ENCODE data around the gene FAM3A.

The FAM3A gene

DNA sequence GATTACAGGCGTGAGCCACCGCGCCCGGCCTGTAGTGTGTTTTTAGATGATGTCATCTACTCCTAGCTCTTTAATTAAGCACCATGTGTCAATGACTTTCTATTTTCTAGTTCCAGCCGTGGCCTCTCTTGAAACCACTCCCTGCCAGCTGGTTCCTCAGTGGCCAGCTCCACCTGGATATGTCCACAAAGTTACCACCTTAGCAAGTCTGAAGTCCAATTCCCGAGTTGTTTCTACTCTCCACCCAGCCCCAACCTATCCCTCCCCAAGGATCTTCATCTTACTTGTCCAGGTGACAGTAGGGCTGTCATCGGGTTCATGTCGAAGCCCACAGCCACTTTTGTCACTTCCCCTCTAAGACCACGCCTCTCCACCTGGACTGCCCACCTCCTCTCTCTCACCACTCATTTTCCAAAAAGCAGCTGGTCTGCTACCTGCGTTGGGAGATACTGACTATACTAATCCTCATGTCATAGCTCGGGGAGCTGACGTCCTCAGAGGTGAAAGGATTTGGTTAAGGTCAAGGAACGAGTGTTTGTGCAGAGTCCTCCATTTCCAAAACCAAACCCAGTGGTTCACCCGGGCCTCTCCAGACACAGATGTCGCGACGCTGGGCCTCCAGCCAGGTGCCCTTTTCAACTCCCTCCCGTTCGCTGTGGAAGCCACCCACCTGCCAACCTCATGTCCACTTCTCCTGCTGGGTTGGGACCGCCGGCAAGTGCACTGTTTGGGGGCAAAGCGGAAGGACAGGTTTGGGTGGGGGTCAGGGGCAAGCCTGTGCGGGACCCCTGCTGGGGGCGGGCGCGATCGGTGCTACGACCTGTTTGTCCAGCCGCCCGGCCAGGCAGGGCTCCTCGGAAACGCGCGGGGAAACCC is 704 bp downstream of the FAM3A start:
- no peaks in the 10 kb centered on the region for H3F3A ChIP-seq (ENCODE audit: insufficient read depth, low read length)
- H3K9me3 ChIP-seq (replicated peaks; ENCODE audit: insufficient read depth, low read length) = no peaks in the 10 kb centered on the region
- no peak overlapping the region for H2AFZ ChIP-seq (ENCODE audit: low read length)
- H3K4me3 ChIP-seq (ENCODE audit: low read length) = peak overlapping the region; percentile 76
- no peaks in the 10 kb centered on the region for H4K20me1 ChIP-seq (ENCODE audit: insufficient read depth, low read length)
- H3K79me2 ChIP-seq (ENCODE audit: low read length) = peaks cover 4% of the 10 kb centered on the region; the same call in 1 of the 2 replicates
- TF ChIP-seq EZH2phosphoT487 (IDR thresholded peaks at IDR 0.05; ENCODE audit: low read length) = no peak
- TF ChIP-seq EZH2 (optimal IDR thresholded peaks at IDR 0.05; ENCODE audit: low read depth, low read length) = no peak
- TF ChIP-seq, protein P1, sequence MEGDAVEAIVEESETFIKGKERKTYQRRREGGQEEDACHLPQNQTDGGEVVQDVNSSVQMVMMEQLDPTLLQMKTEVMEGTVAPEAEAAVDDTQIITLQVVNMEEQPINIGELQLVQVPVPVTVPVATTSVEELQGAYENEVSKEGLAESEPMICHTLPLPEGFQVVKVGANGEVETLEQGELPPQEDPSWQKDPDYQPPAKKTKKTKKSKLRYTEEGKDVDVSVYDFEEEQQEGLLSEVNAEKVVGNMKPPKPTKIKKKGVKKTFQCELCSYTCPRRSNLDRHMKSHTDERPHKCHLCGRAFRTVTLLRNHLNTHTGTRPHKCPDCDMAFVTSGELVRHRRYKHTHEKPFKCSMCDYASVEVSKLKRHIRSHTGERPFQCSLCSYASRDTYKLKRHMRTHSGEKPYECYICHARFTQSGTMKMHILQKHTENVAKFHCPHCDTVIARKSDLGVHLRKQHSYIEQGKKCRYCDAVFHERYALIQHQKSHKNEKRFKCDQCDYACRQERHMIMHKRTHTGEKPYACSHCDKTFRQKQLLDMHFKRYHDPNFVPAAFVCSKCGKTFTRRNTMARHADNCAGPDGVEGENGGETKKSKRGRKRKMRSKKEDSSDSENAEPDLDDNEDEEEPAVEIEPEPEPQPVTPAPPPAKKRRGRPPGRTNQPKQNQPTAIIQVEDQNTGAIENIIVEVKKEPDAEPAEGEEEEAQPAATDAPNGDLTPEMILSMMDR (IDR thresholded peaks at IDR 0.05; ENCODE audit: low read length) = no peak
- DNase-seq = peak; percentile 42
- no peaks in the 10 kb centered on the region for H3K4me1 ChIP-seq (ENCODE audit: low read length)
- H3K9me2 ChIP-seq (replicated peaks; ENCODE audit: insufficient read depth, low read length) = no peaks in the 10 kb centered on the region
- H3K27ac ChIP-seq (ENCODE audit: low read length) = peak overlapping the region; percentile 64
- peak overlapping the region; percentile 94 for H3K9ac ChIP-seq (ENCODE audit: low read length)
- H3K27me3 ChIP-seq (replicated peaks; ENCODE audit: insufficient read depth, low read length) = no peaks in the 10 kb centered on the region
- no peaks in the 10 kb centered on the region for H3K36me3 ChIP-seq (replicated peaks; ENCODE audit: insufficient read depth, low read length)
- peak overlapping the region; percentile 64 for H3K4me2 ChIP-seq (ENCODE audit: low read depth, low read length)

DNA sequence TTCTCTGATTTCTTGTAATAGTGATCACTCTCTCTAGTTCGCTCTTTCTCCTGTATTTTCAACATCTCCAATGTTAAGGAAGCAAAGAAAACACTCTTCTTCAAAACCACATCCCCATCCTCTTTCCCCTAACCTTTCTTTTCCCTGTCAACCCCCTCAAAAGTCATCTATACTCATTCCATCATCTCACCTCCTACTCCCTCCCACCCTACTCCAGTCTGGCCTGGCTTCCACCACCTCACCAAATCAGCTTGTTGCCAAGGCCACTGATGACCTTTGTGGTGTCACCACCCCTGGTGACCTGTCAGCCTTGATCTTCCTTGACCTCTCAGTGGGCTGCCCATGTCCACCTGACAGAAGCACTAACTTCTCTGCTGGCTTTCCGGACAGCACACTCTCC is 2.3 kb downstream of the FAM3A start:
- no peaks in the 10 kb centered on the region for H3K9me3 ChIP-seq (replicated peaks; ENCODE audit: insufficient read depth, low read length)
- H4K20me1 ChIP-seq (ENCODE audit: insufficient read depth, low read length) = no peaks in the 10 kb centered on the region
- H2AFZ ChIP-seq (ENCODE audit: low read length) = no peak overlapping the region
- H3K27me3 ChIP-seq (replicated peaks; ENCODE audit: insufficient read depth, low read length) = no peaks in the 10 kb centered on the region
- no peak overlapping the region for H3K4me2 ChIP-seq (ENCODE audit: low read depth, low read length)
- no peak overlapping the region for H3K4me3 ChIP-seq (ENCODE audit: low read length)
- H3K9ac ChIP-seq (ENCODE audit: low read length) = no peak overlapping the region
- no peaks in the 10 kb centered on the region for H3F3A ChIP-seq (ENCODE audit: insufficient read depth, low read length)
- TF ChIP-seq EZH2 (optimal IDR thresholded peaks at IDR 0.05; ENCODE audit: low read depth, low read length) (no peak), EZH2phosphoT487 (IDR thresholded peaks at IDR 0.05; ENCODE audit: low read length) (no peak)
- TF ChIP-seq, protein P1 (IDR thresholded peaks at IDR 0.05; ENCODE audit: low read length) = no peak
- no peaks in the 10 kb centered on the region for H3K36me3 ChIP-seq (replicated peaks; ENCODE audit: insufficient read depth, low read length)
- H3K4me1 ChIP-seq (ENCODE audit: low read length) = no peaks in the 10 kb centered on the region
- H3K27ac ChIP-seq (ENCODE audit: low read length) = no peak overlapping the region
- H3K9me2 ChIP-seq (replicated peaks; ENCODE audit: insufficient read depth, low read length) = no peaks in the 10 kb centered on the region
- no peak for DNase-seq
- peaks cover 4% of the 10 kb centered on the region; the same call in 1 of the 2 replicates for H3K79me2 ChIP-seq (ENCODE audit: low read length)

DNA sequence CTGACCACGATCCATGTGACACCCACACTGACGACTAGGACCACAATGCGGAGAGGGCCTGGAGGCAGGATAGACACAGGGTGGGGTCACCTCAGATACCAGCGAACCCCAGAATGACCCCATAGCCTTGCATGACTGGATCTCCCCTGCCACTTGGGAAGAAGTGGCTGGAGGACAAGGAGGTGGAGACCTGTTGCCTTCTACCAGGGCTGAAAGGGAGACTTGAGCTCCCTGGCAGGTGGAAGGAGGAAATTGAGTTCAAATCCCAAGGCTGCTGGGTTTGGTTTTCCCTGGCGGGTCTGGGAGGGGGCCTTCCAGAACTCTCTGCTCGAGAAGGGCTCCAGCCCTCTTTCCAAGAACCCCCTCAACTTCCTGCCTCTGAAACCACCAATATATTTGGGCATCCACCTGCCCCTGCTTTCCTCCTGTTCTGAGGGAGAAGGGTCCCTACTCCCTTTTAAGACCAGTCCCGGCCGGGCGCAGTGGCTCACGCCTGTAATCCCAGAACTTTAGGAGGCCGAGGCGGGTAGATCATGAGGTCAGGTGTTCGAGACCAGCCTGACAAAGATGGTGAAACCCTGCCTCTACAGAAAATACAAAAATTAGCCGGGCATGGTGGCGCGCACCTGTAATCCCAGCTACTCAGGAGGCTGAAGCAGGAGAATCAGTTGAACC is 3.0 kb downstream of the FAM3A start:
- H3K4me2 ChIP-seq (ENCODE audit: low read depth, low read length) = no peak overlapping the region
- no peaks in the 10 kb centered on the region for H4K20me1 ChIP-seq (ENCODE audit: insufficient read depth, low read length)
- no peaks in the 10 kb centered on the region for H3K9me3 ChIP-seq (replicated peaks; ENCODE audit: insufficient read depth, low read length)
- H3K27me3 ChIP-seq (replicated peaks; ENCODE audit: insufficient read depth, low read length) = no peaks in the 10 kb centered on the region
- H3K9ac ChIP-seq (ENCODE audit: low read length) = no peak overlapping the region
- no peaks in the 10 kb centered on the region for H3F3A ChIP-seq (ENCODE audit: insufficient read depth, low read length)
- H3K4me1 ChIP-seq (ENCODE audit: low read length) = no peaks in the 10 kb centered on the region
- H3K9me2 ChIP-seq (replicated peaks; ENCODE audit: insufficient read depth, low read length) = no peaks in the 10 kb centered on the region
- TF ChIP-seq, protein P1 (IDR thresholded peaks at IDR 0.05; ENCODE audit: low read length) = no peak
- TF ChIP-seq EZH2 (optimal IDR thresholded peaks at IDR 0.05; ENCODE audit: low read depth, low read length) = no peak
- H3K79me2 ChIP-seq (ENCODE audit: low read length) = peaks cover 4% of the 10 kb centered on the region; the same call in 1 of the 2 replicates
- H2AFZ ChIP-seq (ENCODE audit: low read length) = no peak overlapping the region
- H3K36me3 ChIP-seq (replicated peaks; ENCODE audit: insufficient read depth, low read length) = no peaks in the 10 kb centered on the region
- no peak overlapping the region for H3K27ac ChIP-seq (ENCODE audit: low read length)
- no peak overlapping the region for H3K4me3 ChIP-seq (ENCODE audit: low read length)
- DNase-seq = no peak

Data from MM.1S (cell line).